ENCODE measurements around the gene ATG13. TPM values are rescaled to one million over a fixed set of nuclear protein-coding genes. Genes with fewer than 3 reads are reported as not detected.

Gene ATG13
- total RNA-seq, 1 donor from 2014 or later = 39.0 TPM

DNA sequence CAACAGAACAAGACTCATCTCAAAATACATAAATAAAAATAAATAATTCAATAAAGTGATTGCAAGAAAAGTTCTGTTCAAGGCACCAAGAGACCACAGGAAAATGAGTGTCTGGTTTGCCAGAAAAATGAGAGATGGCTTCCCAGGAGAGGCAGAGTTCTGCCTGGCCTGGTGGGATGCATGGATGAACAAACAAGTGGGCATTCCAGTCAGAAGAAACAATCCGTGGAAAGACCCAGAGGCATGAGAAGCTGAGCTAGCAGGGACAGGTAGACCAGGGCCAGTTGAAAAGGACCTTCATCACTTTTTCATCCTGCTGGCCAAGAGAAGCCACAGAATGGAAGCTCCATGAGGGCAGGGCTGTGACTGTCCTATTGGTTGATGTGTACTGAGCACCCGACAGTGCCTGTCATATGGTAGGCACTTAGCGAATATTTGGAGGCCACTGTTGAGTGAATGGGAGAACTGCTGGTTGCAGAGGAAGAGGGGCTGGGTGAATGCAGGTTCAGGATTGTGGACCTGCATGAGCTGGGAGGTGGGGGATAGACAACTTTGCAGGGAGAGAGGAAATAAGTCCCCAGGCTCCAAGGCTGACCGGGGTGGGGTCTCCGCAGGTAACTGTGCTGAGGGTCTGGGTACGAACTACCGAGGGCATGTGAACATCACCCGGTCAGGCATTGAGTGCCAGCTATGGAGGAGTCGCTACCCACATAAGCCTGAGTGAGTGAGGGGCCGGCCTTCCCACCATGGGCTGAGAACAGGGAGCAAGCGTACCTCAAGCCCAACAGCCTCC lies 105.4 kb downstream of the ATG13 start:
- DNase-seq (ENCODE audit: extremely low spot score in 2 of 2) = no peak
- H3K4me1 ChIP-seq = no peaks in the 10 kb centered on the region
- H3K27ac ChIP-seq = no peak overlapping the region
- no peaks in the 10 kb centered on the region for H3K36me3 ChIP-seq
- intact Hi-C loops (cut with DNase I) = no loop called here
- no peaks in the 10 kb centered on the region for H3K9me3 ChIP-seq
- no peaks in the 10 kb centered on the region for H3K27me3 ChIP-seq
- no peak overlapping the region for H3K4me3 ChIP-seq
- TF ChIP-seq POLR2A (IDR thresholded peaks at IDR 0.05) (no peak), POLR2AphosphoS5 (IDR thresholded peaks at IDR 0.05; ENCODE audit: insufficient read depth in 1 of 2, low read depth in 1 of 2) (no peak)
- TF ChIP-seq, protein P1, sequence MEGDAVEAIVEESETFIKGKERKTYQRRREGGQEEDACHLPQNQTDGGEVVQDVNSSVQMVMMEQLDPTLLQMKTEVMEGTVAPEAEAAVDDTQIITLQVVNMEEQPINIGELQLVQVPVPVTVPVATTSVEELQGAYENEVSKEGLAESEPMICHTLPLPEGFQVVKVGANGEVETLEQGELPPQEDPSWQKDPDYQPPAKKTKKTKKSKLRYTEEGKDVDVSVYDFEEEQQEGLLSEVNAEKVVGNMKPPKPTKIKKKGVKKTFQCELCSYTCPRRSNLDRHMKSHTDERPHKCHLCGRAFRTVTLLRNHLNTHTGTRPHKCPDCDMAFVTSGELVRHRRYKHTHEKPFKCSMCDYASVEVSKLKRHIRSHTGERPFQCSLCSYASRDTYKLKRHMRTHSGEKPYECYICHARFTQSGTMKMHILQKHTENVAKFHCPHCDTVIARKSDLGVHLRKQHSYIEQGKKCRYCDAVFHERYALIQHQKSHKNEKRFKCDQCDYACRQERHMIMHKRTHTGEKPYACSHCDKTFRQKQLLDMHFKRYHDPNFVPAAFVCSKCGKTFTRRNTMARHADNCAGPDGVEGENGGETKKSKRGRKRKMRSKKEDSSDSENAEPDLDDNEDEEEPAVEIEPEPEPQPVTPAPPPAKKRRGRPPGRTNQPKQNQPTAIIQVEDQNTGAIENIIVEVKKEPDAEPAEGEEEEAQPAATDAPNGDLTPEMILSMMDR (IDR thresholded peaks at IDR 0.05) = no peak

GRCh38 chr11:46723359-46723680 lies 106.0 kb downstream of the ATG13 start:
- Histone ChIP-seq H3K27ac (no peak overlapping the region), H3K27me3 (no peaks in the 10 kb centered on the region), H3K9me3 (no peaks in the 10 kb centered on the region), H3K4me1 (no peaks in the 10 kb centered on the region), H3K4me3 (no peak overlapping the region), H3K36me3 (no peaks in the 10 kb centered on the region)
- intact Hi-C loops (cut with DNase I) = no loop called here
- no peak for TF ChIP-seq POLR2A (IDR thresholded peaks at IDR 0.05)
- no peak for DNase-seq (ENCODE audit: extremely low spot score in 2 of 2)

DNA sequence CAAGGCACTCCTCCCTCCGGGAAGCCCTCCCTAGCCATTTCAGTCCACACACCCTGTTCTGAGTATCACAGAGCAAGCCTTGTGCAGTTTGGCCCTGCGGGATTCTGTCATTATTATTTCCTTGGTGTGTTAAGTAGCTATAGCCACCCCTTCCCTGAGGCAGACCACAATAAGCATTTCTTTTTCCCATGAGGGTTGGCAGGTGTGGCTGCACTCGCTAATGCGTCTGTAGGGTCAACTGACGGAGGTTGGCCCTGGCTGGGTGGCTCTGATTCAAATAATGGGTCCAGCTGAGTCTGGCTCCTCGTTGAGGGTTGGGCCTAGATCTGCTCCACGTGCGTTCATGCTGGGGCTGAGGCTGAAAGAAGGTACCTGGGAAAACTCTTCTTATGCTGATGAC lies 106.7 kb downstream of the ATG13 start:
- no peak for DNase-seq (ENCODE audit: extremely low spot score in 2 of 2)
- Histone ChIP-seq H3K27ac (no peak overlapping the region), H3K27me3 (no peaks in the 10 kb centered on the region), H3K4me3 (no peak overlapping the region), H3K9me3 (no peaks in the 10 kb centered on the region), H3K36me3 (no peaks in the 10 kb centered on the region), H3K4me1 (no peaks in the 10 kb centered on the region)
- intact Hi-C loops (cut with DNase I) = no loop called here
- TF ChIP-seq POLR2A (IDR thresholded peaks at IDR 0.05) (no peak), POLR2AphosphoS5 (IDR thresholded peaks at IDR 0.05; ENCODE audit: insufficient read depth in 1 of 2, low read depth in 1 of 2) (no peak)
- TF ChIP-seq, protein P1 (IDR thresholded peaks at IDR 0.05) = no peak

Other genes starting within 250 kb of the ATG13 start
- 142 TPM for gene MDK, start 235.9 kb upstream of the ATG13 start, total RNA-seq
- not detected for gene CHRM4, start 225.8 kb upstream of the ATG13 start, total RNA-seq
- 40.0 TPM for gene AMBRA1, start 23.5 kb upstream of the ATG13 start, total RNA-seq
- gene HARBI1, start 326 bp upstream of the ATG13 start, total RNA-seq = 1.5 TPM
- 80.3 TPM for gene ARHGAP1, start 83.1 kb downstream of the ATG13 start, total RNA-seq
- 12.5 TPM for gene ZNF408, start 83.5 kb downstream of the ATG13 start, total RNA-seq
- not detected for gene F2, start 101.7 kb downstream of the ATG13 start, total RNA-seq
- gene CKAP5, start 228.7 kb downstream of the ATG13 start, total RNA-seq = 32.9 TPM